Measurements from ENCODE around the gene ETDB. TPM values are rescaled to one million over a fixed set of nuclear protein-coding genes. Genes with fewer than 3 reads are reported as not detected.
"Not testable (repeated sequence)": the region's sequence is repeated elsewhere in the genome, so short reads cannot be mapped to it uniquely, and the experiment has no call there.

Gene ETDB
- not detected for total RNA-seq

- H3K9me3 ChIP-seq (ENCODE audit: low read depth, low read length); H3K4me3 ChIP-seq (ENCODE audit: low read length); H3K27me3 ChIP-seq (ENCODE audit: insufficient read depth, low read length); H3K4me1 ChIP-seq (ENCODE audit: insufficient read depth, low read length): not testable (repeated sequence)
These were observed at the start of gene ETDB for GRCh38 chrX:135120056-135120576. Gene ETDB (minus strand): TSS chrX:135120526. CDS start chrX:135119261, 1,265 bp downstream.

- not testable (repeated sequence) for H3K4me1 ChIP-seq (ENCODE audit: insufficient read depth, low read length); H3K4me3 ChIP-seq (ENCODE audit: low read length); H3K9me3 ChIP-seq (ENCODE audit: low read depth, low read length); H3K27me3 ChIP-seq (ENCODE audit: insufficient read depth, low read length)
These were observed 49.2 kb upstream of the ETDB start for GRCh38 chrX:135169534-135169933.

- no peaks in the 10 kb centered on the region for H3K4me1 ChIP-seq (ENCODE audit: insufficient read depth, low read length)
- no peak overlapping the region for H3K4me3 ChIP-seq (ENCODE audit: low read length)
- no peaks in the 10 kb centered on the region for H3K9me3 ChIP-seq (ENCODE audit: low read depth, low read length)
- H3K27me3 ChIP-seq (ENCODE audit: insufficient read depth, low read length), result peaks cover 2% of the 10 kb centered on the region
These were observed 48.2 kb upstream of the ETDB start for GRCh38 chrX:135168486-135168885.

- not testable (repeated sequence) for H3K27me3 ChIP-seq (ENCODE audit: insufficient read depth, low read length); H3K9me3 ChIP-seq (ENCODE audit: low read depth, low read length); H3K4me3 ChIP-seq (ENCODE audit: low read length); H3K4me1 ChIP-seq (ENCODE audit: insufficient read depth, low read length)
These were observed 34.4 kb upstream of the ETDB start for GRCh38 chrX:135154688-135155087.

GRCh38 chrX:135126145-135126544 is 5.8 kb upstream of the ETDB start:
- not testable (repeated sequence) for H3K9me3 ChIP-seq (ENCODE audit: low read depth, low read length); H3K4me3 ChIP-seq (ENCODE audit: low read length); H3K27me3 ChIP-seq (ENCODE audit: insufficient read depth, low read length); H3K4me1 ChIP-seq (ENCODE audit: insufficient read depth, low read length)

- not testable (repeated sequence) for H3K4me1 ChIP-seq (ENCODE audit: insufficient read depth, low read length); H3K9me3 ChIP-seq (ENCODE audit: low read depth, low read length); H3K27me3 ChIP-seq (ENCODE audit: insufficient read depth, low read length)
These were observed 4.3 kb downstream of the ETDB start for GRCh38 chrX:135116064-135116463.

GRCh38 chrX:135114392-135114791 is 5.9 kb downstream of the ETDB start:
- Histone ChIP-seq H3K4me1 (ENCODE audit: insufficient read depth, low read length) (no peaks in the 10 kb centered on the region), H3K9me3 (ENCODE audit: low read depth, low read length) (no peaks in the 10 kb centered on the region), H3K27me3 (ENCODE audit: insufficient read depth, low read length) (peaks cover 11% of the 10 kb centered on the region), H3K4me3 (ENCODE audit: low read length) (no peak overlapping the region)

More at GRCh38 chrX:135116064-135116463, 4.3 kb downstream of the ETDB start:
- not testable (repeated sequence) for H3K4me3 ChIP-seq (ENCODE audit: low read length)

- H3K4me1 ChIP-seq (ENCODE audit: insufficient read depth, low read length), result no peaks in the 10 kb centered on the region
These were observed 7.6 kb downstream of the ETDB start for GRCh38 chrX:135112743-135113142.

GRCh38 chrX:135112096-135112729 is 8.1 kb downstream of the ETDB start:
- H3K4me1 ChIP-seq (ENCODE audit: insufficient read depth, low read length), result no peaks in the 10 kb centered on the region
- H3K9me3 ChIP-seq (ENCODE audit: low read depth, low read length), result no peaks in the 10 kb centered on the region
- no peak overlapping the region for H3K4me3 ChIP-seq (ENCODE audit: low read length)
- H3K27me3 ChIP-seq (ENCODE audit: insufficient read depth, low read length), result peaks cover 11% of the 10 kb centered on the region

More at GRCh38 chrX:135112743-135113142, 7.6 kb downstream of the ETDB start:
- Histone ChIP-seq H3K9me3 (ENCODE audit: low read depth, low read length) (no peaks in the 10 kb centered on the region), H3K4me3 (ENCODE audit: low read length) (no peak overlapping the region), H3K27me3 (ENCODE audit: insufficient read depth, low read length) (peaks cover 11% of the 10 kb centered on the region)

- Histone ChIP-seq H3K4me1 (ENCODE audit: insufficient read depth, low read length) (no peaks in the 10 kb centered on the region), H3K27me3 (ENCODE audit: insufficient read depth, low read length) (peaks cover 17% of the 10 kb centered on the region), H3K4me3 (ENCODE audit: low read length) (no peak overlapping the region), H3K9me3 (ENCODE audit: low read depth, low read length) (no peaks in the 10 kb centered on the region)
These were observed 10.8 kb downstream of the ETDB start for GRCh38 chrX:135109554-135109953.

GRCh38 chrX:135099493-135099783 is 20.9 kb downstream of the ETDB start:
- H3K4me3 ChIP-seq (ENCODE audit: low read length), result no peak overlapping the region

GRCh38 chrX:135097196-135097744 is 23.1 kb downstream of the ETDB start:
- H3K4me3 ChIP-seq (ENCODE audit: low read length); H3K4me1 ChIP-seq (ENCODE audit: insufficient read depth, low read length): not testable (repeated sequence)

More at GRCh38 chrX:135099493-135099783, 20.9 kb downstream of the ETDB start:
- Histone ChIP-seq H3K4me1 (ENCODE audit: insufficient read depth, low read length) (peaks cover 6% of the 10 kb centered on the region), H3K9me3 (ENCODE audit: low read depth, low read length) (no peaks in the 10 kb centered on the region), H3K27me3 (ENCODE audit: insufficient read depth, low read length) (peaks cover 7% of the 10 kb centered on the region)

GRCh38 chrX:135095715-135096114 is 24.6 kb downstream of the ETDB start:
- H3K27me3 ChIP-seq (ENCODE audit: insufficient read depth, low read length), result peaks cover 5% of the 10 kb centered on the region
- no peak overlapping the region for H3K4me3 ChIP-seq (ENCODE audit: low read length)
- H3K4me1 ChIP-seq (ENCODE audit: insufficient read depth, low read length), result peaks cover 6% of the 10 kb centered on the region
- H3K9me3 ChIP-seq (ENCODE audit: low read depth, low read length), result no peaks in the 10 kb centered on the region

More at GRCh38 chrX:135097196-135097744, 23.1 kb downstream of the ETDB start:
- not testable (repeated sequence) for H3K27me3 ChIP-seq (ENCODE audit: insufficient read depth, low read length); H3K9me3 ChIP-seq (ENCODE audit: low read depth, low read length)

- no peak overlapping the region for H3K4me3 ChIP-seq (ENCODE audit: low read length)
- H3K4me1 ChIP-seq (ENCODE audit: insufficient read depth, low read length), result peaks cover 6% of the 10 kb centered on the region
- peaks cover 2% of the 10 kb centered on the region for H3K27me3 ChIP-seq (ENCODE audit: insufficient read depth, low read length)
- no peaks in the 10 kb centered on the region for H3K9me3 ChIP-seq (ENCODE audit: low read depth, low read length)
These were observed 25.6 kb downstream of the ETDB start for GRCh38 chrX:135094726-135095125.

GRCh38 chrX:135089126-135089525 is 31.2 kb downstream of the ETDB start:
- no peaks in the 10 kb centered on the region for H3K9me3 ChIP-seq (ENCODE audit: low read depth, low read length)
- H3K4me3 ChIP-seq (ENCODE audit: low read length), result no peak overlapping the region
- H3K4me1 ChIP-seq (ENCODE audit: insufficient read depth, low read length), result no peaks in the 10 kb centered on the region

GRCh38 chrX:135087867-135088266 is 32.5 kb downstream of the ETDB start:
- Histone ChIP-seq H3K4me3 (ENCODE audit: low read length) (no peak overlapping the region), H3K9me3 (ENCODE audit: low read depth, low read length) (no peaks in the 10 kb centered on the region), H3K4me1 (ENCODE audit: insufficient read depth, low read length) (no peaks in the 10 kb centered on the region), H3K27me3 (ENCODE audit: insufficient read depth, low read length) (no peaks in the 10 kb centered on the region)

More at GRCh38 chrX:135089126-135089525, 31.2 kb downstream of the ETDB start:
- no peaks in the 10 kb centered on the region for H3K27me3 ChIP-seq (ENCODE audit: insufficient read depth, low read length)
